ENCODE measurements around the gene SMCP.

The SMCP gene

GRCh38 chr1:152878042-152878441 lies at the start of gene SMCP:
SMCP (plus strand) TSS chr1:152878322; CDS start chr1:152884423, 6,101 bp downstream.
- no peak for FAIRE-seq
- DNase-seq (ENCODE audit: extremely low spot score, insufficient read length, low read depth): no peak

GRCh38 chr1:152836870-152837269 lies 41.3 kb upstream of the SMCP start:
- no peak for FAIRE-seq
- DNase-seq (ENCODE audit: extremely low spot score, insufficient read length, low read depth): no peak

GRCh38 chr1:152842556-152842955 lies 35.6 kb upstream of the SMCP start, which contains the start of gene LCE6A:
LCE6A (plus strand) TSS chr1:152842856; CDS start chr1:152843521, 665 bp downstream.
- DNase-seq (ENCODE audit: extremely low spot score, insufficient read length, low read depth): no peak

GRCh38 chr1:152855661-152856060 lies 22.5 kb upstream of the SMCP start:
- no peak for FAIRE-seq

More at GRCh38 chr1:152842556-152842955, 35.6 kb upstream of the SMCP start, which contains the start of gene LCE6A:
- FAIRE-seq: no peak

GRCh38 chr1:152858062-152858461 lies 20.1 kb upstream of the SMCP start:
- DNase-seq (ENCODE audit: extremely low spot score, insufficient read length, low read depth) (no peak), FAIRE-seq (no peak)

More at GRCh38 chr1:152855661-152856060, 22.5 kb upstream of the SMCP start:
- DNase-seq (ENCODE audit: extremely low spot score, insufficient read length, low read depth): no peak

- DNase-seq (ENCODE audit: extremely low spot score, insufficient read length, low read depth) (no peak), FAIRE-seq (no peak)
Measured at GRCh38 chr1:152859696-152860095, 18.4 kb upstream of the SMCP start, which contains the start of gene LCE7A. LCE7A (plus strand) TSS chr1:152859996; CDS start chr1:152860698, 702 bp downstream.

- no peak for FAIRE-seq
- DNase-seq (ENCODE audit: extremely low spot score, insufficient read length, low read depth): no peak
Measured at GRCh38 chr1:152860129-152860528, 18.0 kb upstream of the SMCP start.

GRCh38 chr1:152861374-152861773 lies 16.7 kb upstream of the SMCP start:
- DNase-seq (ENCODE audit: extremely low spot score, insufficient read length, low read depth): no peak
- no peak for FAIRE-seq

- no peak for FAIRE-seq
- DNase-seq (ENCODE audit: extremely low spot score, insufficient read length, low read depth): no peak
Measured at GRCh38 chr1:152864443-152864842, 13.7 kb upstream of the SMCP start.

GRCh38 chr1:152866321-152866720 lies 11.8 kb upstream of the SMCP start:
- no peak for FAIRE-seq
- DNase-seq (ENCODE audit: extremely low spot score, insufficient read length, low read depth): no peak

GRCh38 chr1:152869808-152870419 lies 8.2 kb upstream of the SMCP start:
- DNase-seq (ENCODE audit: extremely low spot score, insufficient read length, low read depth) (peak; percentile 55), FAIRE-seq (peak; percentile 84)

GRCh38 chr1:152870831-152871730 lies 7.0 kb upstream of the SMCP start:
- DNase-seq (ENCODE audit: extremely low spot score, insufficient read length, low read depth) (no peak), FAIRE-seq (no peak)

GRCh38 chr1:152871731-152872126 lies 6.4 kb upstream of the SMCP start:
- FAIRE-seq (no peak), DNase-seq (ENCODE audit: extremely low spot score, insufficient read length, low read depth) (no peak)

- DNase-seq (ENCODE audit: extremely low spot score, insufficient read length, low read depth) (no peak), FAIRE-seq (no peak)
Measured at GRCh38 chr1:152873495-152873894, 4.6 kb upstream of the SMCP start.

GRCh38 chr1:152876827-152877226 lies 1.3 kb upstream of the SMCP start:
- FAIRE-seq: no peak

GRCh38 chr1:152879559-152880198 lies 1.6 kb downstream of the SMCP start:
- DNase-seq (ENCODE audit: extremely low spot score, insufficient read length, low read depth) (no peak), FAIRE-seq (no peak)

More at GRCh38 chr1:152876827-152877226, 1.3 kb upstream of the SMCP start:
- no peak for DNase-seq (ENCODE audit: extremely low spot score, insufficient read length, low read depth)

- FAIRE-seq (peak; percentile 15), DNase-seq (ENCODE audit: extremely low spot score, insufficient read length, low read depth) (no peak)
Measured at GRCh38 chr1:152880316-152880715, 2.2 kb downstream of the SMCP start.

GRCh38 chr1:152880907-152881306 lies 2.8 kb downstream of the SMCP start:
- no peak for DNase-seq (ENCODE audit: extremely low spot score, insufficient read length, low read depth)
- peak; percentile 77 for FAIRE-seq

- FAIRE-seq: no peak
Measured at GRCh38 chr1:152884085-152884484, 6.0 kb downstream of the SMCP start.

GRCh38 chr1:152884506-152884905 lies 6.4 kb downstream of the SMCP start:
- DNase-seq (ENCODE audit: extremely low spot score, insufficient read length, low read depth): no peak
- FAIRE-seq: no peak

More at GRCh38 chr1:152884085-152884484, 6.0 kb downstream of the SMCP start:
- no peak for DNase-seq (ENCODE audit: extremely low spot score, insufficient read length, low read depth)
